HG02943 (cell line): Measurements from ENCODE around the gene PSMB7.

Experiments used
- ATAC-seq: cut with Tn5 transposase; IDR thresholded peaks from one replicate; pipeline ENCODE4 v1.9.1; 2021; ENCODE audit warnings: mild to moderate bottlenecking, low read depth, moderate library complexity; ENCODE audit not compliant: unreplicated experiment

PSMB7 gene

GRCh38 chr9:124414612-124415011 lies 630 bp downstream of the PSMB7 start:
- no peak for ATAC-seq

- no peak for ATAC-seq
These were observed 3.0 kb downstream of the PSMB7 start for GRCh38 chr9:124412228-124412575.

GRCh38 chr9:124411514-124412227 lies 3.6 kb downstream of the PSMB7 start:
- no peak for ATAC-seq

- ATAC-seq = no peak
These were observed 4.8 kb downstream of the PSMB7 start for GRCh38 chr9:124410321-124410913.

- no peak for ATAC-seq
These were observed 5.8 kb downstream of the PSMB7 start for GRCh38 chr9:124409410-124409809.

GRCh38 chr9:124403246-124403645 lies 12.0 kb downstream of the PSMB7 start:
- no peak for ATAC-seq

GRCh38 chr9:124399968-124400940 lies 15.0 kb downstream of the PSMB7 start:
- no peak for ATAC-seq

- no peak for ATAC-seq
These were observed 15.8 kb downstream of the PSMB7 start for GRCh38 chr9:124399323-124399967.

GRCh38 chr9:124398191-124398935 lies 16.9 kb downstream of the PSMB7 start:
- ATAC-seq = no peak

- no peak for ATAC-seq
These were observed 19.4 kb downstream of the PSMB7 start for GRCh38 chr9:124395826-124396225.

GRCh38 chr9:124394596-124394995 lies 20.6 kb downstream of the PSMB7 start:
- ATAC-seq = no peak

GRCh38 chr9:124394167-124394566 lies 21.1 kb downstream of the PSMB7 start:
- ATAC-seq = no peak

- no peak for ATAC-seq
These were observed 22.3 kb downstream of the PSMB7 start for GRCh38 chr9:124392871-124393460.

GRCh38 chr9:124392254-124392870 lies 22.9 kb downstream of the PSMB7 start:
- no peak for ATAC-seq

- ATAC-seq = no peak
These were observed 24.2 kb downstream of the PSMB7 start for GRCh38 chr9:124390794-124391658.

GRCh38 chr9:124389146-124389939 lies 25.9 kb downstream of the PSMB7 start:
- no peak for ATAC-seq

- no peak for ATAC-seq
These were observed 26.8 kb downstream of the PSMB7 start for GRCh38 chr9:124388275-124389048.
